Neural progenitor cell (in vitro differentiated cells): ENCODE data around the gene AGMO.

ENCODE experiments used
- CTCF ChIP-seq: fragments of 200-600 bp; sonication (generic); IDR thresholded peaks from 2 replicates; pipeline ENCODE4 v1.5.1; 2017; ENCODE audit warnings: antibody characterized with exemption, mild to moderate bottlenecking
- EZH2 ChIP-seq: fragments of 200-600 bp; sonication (generic); IDR thresholded peaks from 2 replicates; pipeline ENCODE4 v1.6.1; 2017; ENCODE audit warnings: antibody characterized with exemption, mild to moderate bottlenecking, moderate library complexity

GRCh38 chr7:15600298-15600697 lies 38.5 kb upstream of the AGMO start:
- TF ChIP-seq CTCF (no peak), EZH2 (no peak)
